ENCODE measurements around the gene SAP30. TPM values are rescaled to one million over a fixed set of nuclear protein-coding genes. Genes with fewer than 3 reads are reported as not detected.

Gene SAP30
- total and polyA plus RNA-seq, 2 donors from 2014 or later, result 6.7 to 16.5 TPM

DNA sequence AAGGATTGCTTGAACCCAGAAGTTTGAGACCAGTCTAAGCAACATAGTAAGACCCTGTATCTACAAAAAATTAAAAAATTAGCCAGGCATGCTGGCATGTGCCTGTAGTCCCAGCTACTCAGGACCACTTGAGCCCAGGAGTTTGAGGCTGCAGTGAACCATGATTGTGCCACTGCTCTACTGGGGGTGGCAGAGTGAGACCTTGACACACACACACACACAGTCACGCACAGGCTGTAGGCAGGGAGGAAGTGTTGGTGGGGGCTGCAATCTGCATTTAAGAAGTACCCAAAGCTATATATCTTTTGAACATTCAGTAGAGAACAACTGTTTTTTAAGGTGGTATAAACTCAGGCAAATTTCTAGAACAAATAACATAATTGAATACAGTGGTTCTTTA is 20.9 kb downstream of the SAP30 start:
- FAIRE-seq (no peak), DNase-seq (no peak)
- Histone ChIP-seq H3K27ac (ENCODE audit: low read depth in 2 of 2, low read length in 2 of 2) (no peak overlapping the region), H3K9me3 (ENCODE audit: control insufficient read depth in 2 of 3, insufficient read depth in 1 of 3, low read length in 3 of 3) (no peaks in the 10 kb centered on the region), H3K9ac (ENCODE audit: low read length in 3 of 3) (no peak overlapping the region), H3K36me3 (ENCODE audit: control insufficient read depth in 2 of 3, insufficient read depth in 3 of 3, low read length in 3 of 3) (no peaks in the 10 kb centered on the region), H3K4me1 (ENCODE audit: control insufficient read depth in 2 of 3, insufficient read depth in 2 of 3, low read depth in 1 of 3, low read length in 3 of 3) (no peaks in the 10 kb centered on the region), H3K4me3 (ENCODE audit: low read length in 3 of 3) (no peak overlapping the region), H3K27me3 (ENCODE audit: control insufficient read depth, insufficient read depth, low read length) (no peaks in the 10 kb centered on the region)
- TF ChIP-seq, protein P1, sequence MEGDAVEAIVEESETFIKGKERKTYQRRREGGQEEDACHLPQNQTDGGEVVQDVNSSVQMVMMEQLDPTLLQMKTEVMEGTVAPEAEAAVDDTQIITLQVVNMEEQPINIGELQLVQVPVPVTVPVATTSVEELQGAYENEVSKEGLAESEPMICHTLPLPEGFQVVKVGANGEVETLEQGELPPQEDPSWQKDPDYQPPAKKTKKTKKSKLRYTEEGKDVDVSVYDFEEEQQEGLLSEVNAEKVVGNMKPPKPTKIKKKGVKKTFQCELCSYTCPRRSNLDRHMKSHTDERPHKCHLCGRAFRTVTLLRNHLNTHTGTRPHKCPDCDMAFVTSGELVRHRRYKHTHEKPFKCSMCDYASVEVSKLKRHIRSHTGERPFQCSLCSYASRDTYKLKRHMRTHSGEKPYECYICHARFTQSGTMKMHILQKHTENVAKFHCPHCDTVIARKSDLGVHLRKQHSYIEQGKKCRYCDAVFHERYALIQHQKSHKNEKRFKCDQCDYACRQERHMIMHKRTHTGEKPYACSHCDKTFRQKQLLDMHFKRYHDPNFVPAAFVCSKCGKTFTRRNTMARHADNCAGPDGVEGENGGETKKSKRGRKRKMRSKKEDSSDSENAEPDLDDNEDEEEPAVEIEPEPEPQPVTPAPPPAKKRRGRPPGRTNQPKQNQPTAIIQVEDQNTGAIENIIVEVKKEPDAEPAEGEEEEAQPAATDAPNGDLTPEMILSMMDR (IDR thresholded peaks at IDR 0.05; ENCODE audit: borderline replicate concordance, extremely low read depth, insufficient read depth), result no peak
- intact Hi-C loops (cut with DNase I), result no loop called here

DNA sequence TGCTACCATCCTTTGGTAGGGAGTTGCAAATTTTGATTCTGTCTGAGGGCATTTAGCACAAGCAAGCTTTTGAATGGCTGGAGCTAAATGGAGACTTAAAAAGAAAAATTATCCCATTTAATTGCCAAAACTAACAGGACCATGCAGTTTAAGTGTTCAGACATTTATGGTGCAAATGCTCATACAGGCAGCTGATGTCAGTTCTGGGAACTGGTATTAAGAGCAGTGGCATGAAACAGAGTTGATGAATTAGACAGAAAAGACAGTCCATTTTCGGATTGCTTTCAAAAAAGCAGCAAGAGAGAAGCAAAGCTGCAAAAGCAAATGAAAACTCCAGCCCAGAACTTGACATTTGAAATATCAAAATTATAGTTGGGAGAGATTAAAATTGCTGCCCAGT is 26.9 kb downstream of the SAP30 start:
- DNase-seq (no peak), FAIRE-seq (no peak)
- Histone ChIP-seq H3K36me3 (ENCODE audit: control insufficient read depth in 2 of 3, insufficient read depth in 3 of 3, low read length in 3 of 3) (no peaks in the 10 kb centered on the region), H3K27ac (ENCODE audit: low read depth in 2 of 2, low read length in 2 of 2) (no peak overlapping the region), H3K27me3 (ENCODE audit: control insufficient read depth, insufficient read depth, low read length) (no peaks in the 10 kb centered on the region), H3K9ac (ENCODE audit: low read length in 3 of 3) (no peak overlapping the region), H3K4me1 (ENCODE audit: control insufficient read depth in 2 of 3, insufficient read depth in 2 of 3, low read depth in 1 of 3, low read length in 3 of 3) (no peaks in the 10 kb centered on the region), H3K4me3 (ENCODE audit: low read length in 3 of 3) (no peak overlapping the region), H3K9me3 (ENCODE audit: control insufficient read depth in 2 of 3, insufficient read depth in 1 of 3, low read length in 3 of 3) (no peaks in the 10 kb centered on the region)
- intact Hi-C loops (cut with DNase I), result no loop called here
- TF ChIP-seq, protein P1 (IDR thresholded peaks at IDR 0.05; ENCODE audit: borderline replicate concordance, extremely low read depth, insufficient read depth), result no peak

DNA sequence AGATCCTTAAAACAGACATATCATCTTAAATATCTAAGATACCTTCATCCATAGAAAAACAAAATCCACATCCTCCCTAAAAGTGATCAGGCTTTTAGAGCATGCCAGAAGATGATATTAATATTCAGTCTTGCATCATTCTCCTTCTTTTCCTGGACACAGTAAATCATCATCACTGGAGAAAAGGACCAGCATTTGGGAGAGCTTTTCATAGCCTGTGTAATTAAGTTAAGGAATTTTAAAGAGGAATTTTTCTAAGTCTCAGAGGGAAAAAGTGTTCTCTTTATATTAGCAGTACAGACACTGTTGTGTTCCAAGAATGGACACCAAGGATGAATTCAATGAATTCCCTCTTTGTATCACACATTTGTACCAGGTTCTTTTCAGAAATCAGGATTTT is 27.5 kb downstream of the SAP30 start:
- Histone ChIP-seq H3K9me3 (ENCODE audit: control insufficient read depth in 2 of 3, insufficient read depth in 1 of 3, low read length in 3 of 3) (no peaks in the 10 kb centered on the region), H3K36me3 (ENCODE audit: control insufficient read depth in 2 of 3, insufficient read depth in 3 of 3, low read length in 3 of 3) (no peaks in the 10 kb centered on the region), H3K27me3 (ENCODE audit: control insufficient read depth, insufficient read depth, low read length) (no peaks in the 10 kb centered on the region), H3K4me3 (ENCODE audit: low read length in 3 of 3) (no peak overlapping the region), H3K4me1 (ENCODE audit: control insufficient read depth in 2 of 3, insufficient read depth in 2 of 3, low read depth in 1 of 3, low read length in 3 of 3) (no peaks in the 10 kb centered on the region), H3K9ac (ENCODE audit: low read length in 3 of 3) (no peak overlapping the region), H3K27ac (ENCODE audit: low read depth in 2 of 2, low read length in 2 of 2) (no peak overlapping the region)
- FAIRE-seq (no peak), DNase-seq (no peak)
- intact Hi-C loops (cut with DNase I), result no loop called here
- TF ChIP-seq, protein P1 (IDR thresholded peaks at IDR 0.05; ENCODE audit: borderline replicate concordance, extremely low read depth, insufficient read depth), result no peak

DNA sequence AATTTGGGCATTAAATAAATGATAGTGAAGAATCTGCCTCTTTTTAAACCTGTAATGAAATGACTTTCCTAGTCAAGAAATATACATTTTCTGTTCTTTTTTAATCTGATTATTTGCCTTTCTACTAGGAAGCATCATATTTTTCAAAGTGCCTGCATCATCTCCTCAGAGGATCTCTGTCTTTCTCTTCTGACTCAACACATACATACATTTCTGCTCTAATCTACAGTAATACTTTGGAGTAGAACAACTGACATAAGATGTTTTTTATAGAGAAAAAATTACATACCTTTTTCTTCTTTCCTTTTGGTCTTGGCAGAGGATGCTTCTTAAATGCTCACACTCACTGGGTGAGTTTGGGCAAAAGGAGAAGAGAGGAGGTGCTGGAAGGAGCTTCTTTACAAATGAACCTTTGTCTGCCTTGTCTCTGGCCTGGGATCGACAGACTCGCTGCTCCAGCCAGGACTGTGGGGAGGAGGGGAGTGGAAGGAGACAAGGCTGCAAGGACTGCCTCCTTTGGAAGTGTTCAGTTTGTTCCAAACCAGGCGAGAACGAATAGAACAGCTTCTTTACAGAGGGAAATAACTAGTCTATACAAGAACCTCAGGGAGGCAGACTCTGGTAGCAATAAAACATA is 28.1 kb downstream of the SAP30 start, which contains the start of gene SCRG1:
Gene SCRG1, minus strand, starts transcription at position 338 of the 637 bp plus-strand sequence. CDS start 7,702 bp downstream, outside the sequence.
- no peaks in the 10 kb centered on the region for H3K9me3 ChIP-seq (ENCODE audit: control insufficient read depth in 2 of 3, insufficient read depth in 1 of 3, low read length in 3 of 3)
- TF ChIP-seq, protein P1 (IDR thresholded peaks at IDR 0.05; ENCODE audit: borderline replicate concordance, extremely low read depth, insufficient read depth), result no peak
- no peaks in the 10 kb centered on the region for H3K27me3 ChIP-seq (ENCODE audit: control insufficient read depth, insufficient read depth, low read length)
- FAIRE-seq (no peak), DNase-seq (no peak)
- no peaks in the 10 kb centered on the region for H3K36me3 ChIP-seq (ENCODE audit: control insufficient read depth in 2 of 3, insufficient read depth in 3 of 3, low read length in 3 of 3)
- no peak within 1 kb of the TSS for H3K4me3 ChIP-seq (ENCODE audit: low read length in 3 of 3)
- H3K27ac ChIP-seq (ENCODE audit: low read depth in 2 of 2, low read length in 2 of 2), result no peak within 1 kb of the TSS
- intact Hi-C loops (cut with DNase I), result no loop called here
- no peaks in the 10 kb centered on the region for H3K4me1 ChIP-seq (ENCODE audit: control insufficient read depth in 2 of 3, insufficient read depth in 2 of 3, low read depth in 1 of 3, low read length in 3 of 3)
- no peak within 1 kb of the TSS for H3K9ac ChIP-seq (ENCODE audit: low read length in 3 of 3)
